IMR-90 (cell line): Measurements from ENCODE around the gene PYGO2.

Experiments used
- POLR2A ChIP-seq: IDR thresholded peaks from 2 replicates; pipeline ENCODE4 v1.6.1; 2012; ENCODE audit warnings: mild to moderate bottlenecking, low read depth, low read length
- SMC3 ChIP-seq: fragments of 150-350 bp; IDR thresholded peaks from 2 replicates; pipeline ENCODE4 v1.6.1; 2016; ENCODE audit warnings: low read depth, mild to moderate bottlenecking, antibody characterized with exemption, low read length, moderate library complexity
- TF ChIP-seq, protein P1 (sequence below): conservative IDR thresholded peaks from 2 replicates; pipeline ENCODE4 v1.5.1; 2012; ENCODE audit warnings: mild to moderate bottlenecking, low read depth, low read length, improper control_type of control experiment
- TF ChIP-seq, protein P2 (sequence below): fragments of 150-350 bp; IDR thresholded peaks from 2 replicates; pipeline ENCODE4 v1.6.1; 2016; ENCODE audit warnings: low read depth, mild to moderate bottlenecking, low read length, moderate library complexity, borderline replicate concordance

DNA sequence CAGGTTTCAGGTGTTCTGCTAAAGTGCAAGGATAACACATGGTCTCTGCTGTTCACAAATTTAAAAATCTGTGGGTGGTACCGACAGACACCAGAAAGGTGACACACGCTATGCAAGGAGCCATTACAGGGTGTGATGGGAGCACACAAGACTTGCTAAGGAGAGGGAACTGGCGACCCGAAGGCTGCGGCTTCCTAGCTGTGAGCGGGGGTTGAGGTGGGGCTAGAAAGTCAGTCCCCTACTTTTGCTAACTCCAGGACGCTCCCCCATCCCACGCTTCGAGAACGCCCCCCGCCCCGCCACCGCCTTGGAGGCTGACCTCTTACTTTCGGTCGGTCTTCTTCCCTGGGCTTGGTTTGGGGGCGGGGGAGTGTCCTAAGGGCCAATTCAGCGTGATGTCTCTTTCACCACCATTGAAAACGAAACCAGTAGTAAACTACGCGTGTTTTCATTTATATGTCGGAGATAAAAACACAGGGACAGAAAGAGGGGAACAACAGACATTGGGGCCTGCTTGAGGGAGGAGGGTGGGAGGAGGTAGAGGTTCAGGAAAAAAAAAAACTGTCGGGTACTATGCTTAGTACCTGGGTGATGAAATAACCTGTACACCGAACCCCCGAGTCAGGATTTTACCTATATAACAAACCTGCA, 14.0 kb upstream of the PYGO2 start:
- TF ChIP-seq, protein P1, sequence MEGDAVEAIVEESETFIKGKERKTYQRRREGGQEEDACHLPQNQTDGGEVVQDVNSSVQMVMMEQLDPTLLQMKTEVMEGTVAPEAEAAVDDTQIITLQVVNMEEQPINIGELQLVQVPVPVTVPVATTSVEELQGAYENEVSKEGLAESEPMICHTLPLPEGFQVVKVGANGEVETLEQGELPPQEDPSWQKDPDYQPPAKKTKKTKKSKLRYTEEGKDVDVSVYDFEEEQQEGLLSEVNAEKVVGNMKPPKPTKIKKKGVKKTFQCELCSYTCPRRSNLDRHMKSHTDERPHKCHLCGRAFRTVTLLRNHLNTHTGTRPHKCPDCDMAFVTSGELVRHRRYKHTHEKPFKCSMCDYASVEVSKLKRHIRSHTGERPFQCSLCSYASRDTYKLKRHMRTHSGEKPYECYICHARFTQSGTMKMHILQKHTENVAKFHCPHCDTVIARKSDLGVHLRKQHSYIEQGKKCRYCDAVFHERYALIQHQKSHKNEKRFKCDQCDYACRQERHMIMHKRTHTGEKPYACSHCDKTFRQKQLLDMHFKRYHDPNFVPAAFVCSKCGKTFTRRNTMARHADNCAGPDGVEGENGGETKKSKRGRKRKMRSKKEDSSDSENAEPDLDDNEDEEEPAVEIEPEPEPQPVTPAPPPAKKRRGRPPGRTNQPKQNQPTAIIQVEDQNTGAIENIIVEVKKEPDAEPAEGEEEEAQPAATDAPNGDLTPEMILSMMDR = no peak
- no peak for TF ChIP-seq SMC3
- 0 out of 2 replicates have a peak, but pooled peaks have one; percentile 0 for TF ChIP-seq POLR2A
- TF ChIP-seq, protein P2, sequence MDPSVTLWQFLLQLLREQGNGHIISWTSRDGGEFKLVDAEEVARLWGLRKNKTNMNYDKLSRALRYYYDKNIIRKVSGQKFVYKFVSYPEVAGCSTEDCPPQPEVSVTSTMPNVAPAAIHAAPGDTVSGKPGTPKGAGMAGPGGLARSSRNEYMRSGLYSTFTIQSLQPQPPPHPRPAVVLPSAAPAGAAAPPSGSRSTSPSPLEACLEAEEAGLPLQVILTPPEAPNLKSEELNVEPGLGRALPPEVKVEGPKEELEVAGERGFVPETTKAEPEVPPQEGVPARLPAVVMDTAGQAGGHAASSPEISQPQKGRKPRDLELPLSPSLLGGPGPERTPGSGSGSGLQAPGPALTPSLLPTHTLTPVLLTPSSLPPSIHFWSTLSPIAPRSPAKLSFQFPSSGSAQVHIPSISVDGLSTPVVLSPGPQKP = no peak
